Mesendoderm (in vitro differentiated cells): Measurements from ENCODE around the gene CPAMD8.

ENCODE experiments used
- DNase-seq: peaks from one replicate; pipeline ENCODE4 v3.0.0; 2013
- H2AK5ac ChIP-seq: 2 replicates; pipeline ENCODE4 v1.6.1; 2013; ENCODE audit warnings: low read length, inconsistent platforms
- H2BK120ac ChIP-seq: 2 replicates; pipeline ENCODE4 v1.6.1; 2013; ENCODE audit warnings: low read depth, mild to moderate bottlenecking, low read length, moderate library complexity, mixed read lengths
- H2BK15ac ChIP-seq: replicated peaks from 2 replicates; pipeline ENCODE4 v1.6.1; 2013; ENCODE audit warnings: low read depth, mild to moderate bottlenecking, moderate library complexity
- H2BK5ac ChIP-seq: 2 replicates; pipeline ENCODE4 v1.6.1; 2013; ENCODE audit warnings: low read length, inconsistent platforms
- H3K18ac ChIP-seq: 2 replicates; pipeline ENCODE4 v1.6.1; 2013; ENCODE audit warnings: mild to moderate bottlenecking, low read length, mixed read lengths
- H3K23ac ChIP-seq: one replicate; pipeline ENCODE4 v1.6.1; 2013; ENCODE audit warnings: low read length
- H3K27ac ChIP-seq: 2 replicates; pipeline ENCODE4 v1.5.1; 2013; ENCODE audit warnings: low read depth, mild to moderate bottlenecking, inconsistent platforms, low read length, moderate library complexity
- H3K27me3 ChIP-seq: 2 replicates; pipeline ENCODE4 v1.6.1; 2013; ENCODE audit warnings: low read length, control low read depth, mild to moderate bottlenecking, inconsistent platforms; ENCODE audit not compliant: insufficient read depth, poor library complexity
- H3K36me3 ChIP-seq: 2 replicates; pipeline ENCODE4 v1.6.1; 2013; ENCODE audit warnings: low read length, inconsistent platforms; ENCODE audit not compliant: control insufficient read depth, insufficient read depth
- H3K4ac ChIP-seq: one replicate; pipeline ENCODE4 v1.6.1; 2013; ENCODE audit warnings: low read depth, mild to moderate bottlenecking, low read length, moderate library complexity
- H3K4me1 ChIP-seq: 2 replicates; pipeline ENCODE4 v1.6.1; 2013; ENCODE audit warnings: low read depth, low read length, inconsistent platforms; ENCODE audit not compliant: control insufficient read depth
- H3K4me2 ChIP-seq: 2 replicates; pipeline ENCODE4 v1.6.1; 2013; ENCODE audit warnings: low read length
- H3K4me3 ChIP-seq: 2 replicates; pipeline ENCODE4 v1.5.1; 2013; ENCODE audit warnings: mild to moderate bottlenecking, low read length
- H3K56ac ChIP-seq: one replicate; pipeline ENCODE4 v1.6.1; 2013; ENCODE audit warnings: low read length
- H3K79me1 ChIP-seq: 2 replicates; pipeline ENCODE4 v1.6.1; 2013; ENCODE audit warnings: low read length, inconsistent platforms
- H3K79me2 ChIP-seq: 2 replicates; pipeline ENCODE4 v1.6.1; 2013; ENCODE audit warnings: mild to moderate bottlenecking, low read length; ENCODE audit not compliant: control insufficient read depth, insufficient read depth
- H3K9ac ChIP-seq: 2 replicates; pipeline ENCODE4 v1.6.1; 2013; ENCODE audit warnings: low read length, inconsistent platforms
- H4K5ac ChIP-seq: one replicate; pipeline ENCODE4 v1.6.1; 2013; ENCODE audit warnings: low read length
- H4K8ac ChIP-seq: one replicate; pipeline ENCODE4 v1.6.1; 2013; ENCODE audit warnings: low read depth, mild to moderate bottlenecking, control low read depth, low read length, moderate library complexity
- WGBS: extraction: QIAGEN DNeasy Blood & Tissue Kit; methylation state at CpG from one replicate; pipeline ENCODE4 v1.1.7; 2013; ENCODE audit warnings: low lambda C conversion rate, missing lambda C conversion rate; ENCODE audit not compliant: insufficient coverage; ENCODE audit errors: extremely low coverage; 5-methylcytosine and 5-hydroxymethylcytosine counted together

Gene CPAMD8

GRCh38 chr19:16895467-16896145 is 131.0 kb downstream of the CPAMD8 start:
- Histone ChIP-seq H3K18ac (no peak overlapping the region), H2AK5ac (no peak overlapping the region), H4K5ac (no peak overlapping the region), H3K56ac (no peak overlapping the region), H3K4me1 (no peaks in the 10 kb centered on the region), H3K36me3 (no peaks in the 10 kb centered on the region), H3K4me2 (no peak overlapping the region), H2BK15ac (no peak overlapping the region), H3K79me1 (no peaks in the 10 kb centered on the region), H3K4me3 (no peak overlapping the region), H3K27me3 (no peaks in the 10 kb centered on the region), H3K4ac (no peak overlapping the region), H3K23ac (no peak overlapping the region), H2BK120ac (no peak overlapping the region), H3K27ac (no peak overlapping the region), H4K8ac (no peak overlapping the region), H2BK5ac (no peak overlapping the region), H3K79me2 (no peaks in the 10 kb centered on the region), H3K9ac (no peak overlapping the region)
- DNase-seq = no peak
- no CpG with 5 or more reads among the region's 30 CpGs for WGBS

- Histone ChIP-seq H4K8ac (no peak overlapping the region), H3K56ac (no peak overlapping the region), H2AK5ac (no peak overlapping the region), H3K36me3 (no peaks in the 10 kb centered on the region), H4K5ac (no peak overlapping the region), H2BK120ac (no peak overlapping the region), H3K79me2 (no peaks in the 10 kb centered on the region), H3K4me3 (no peak overlapping the region), H3K4ac (no peak overlapping the region), H2BK5ac (no peak overlapping the region), H3K23ac (no peak overlapping the region), H3K4me1 (no peaks in the 10 kb centered on the region), H2BK15ac (no peak overlapping the region), H3K27ac (no peak overlapping the region), H3K18ac (no peak overlapping the region), H3K79me1 (no peaks in the 10 kb centered on the region), H3K27me3 (no peaks in the 10 kb centered on the region), H3K9ac (no peak overlapping the region), H3K4me2 (no peak overlapping the region)
- WGBS = no CpG with 5 or more reads among the region's 7 CpGs
- DNase-seq = no peak
These were observed 132.5 kb downstream of the CPAMD8 start for GRCh38 chr19:16894080-16894479.

DNA sequence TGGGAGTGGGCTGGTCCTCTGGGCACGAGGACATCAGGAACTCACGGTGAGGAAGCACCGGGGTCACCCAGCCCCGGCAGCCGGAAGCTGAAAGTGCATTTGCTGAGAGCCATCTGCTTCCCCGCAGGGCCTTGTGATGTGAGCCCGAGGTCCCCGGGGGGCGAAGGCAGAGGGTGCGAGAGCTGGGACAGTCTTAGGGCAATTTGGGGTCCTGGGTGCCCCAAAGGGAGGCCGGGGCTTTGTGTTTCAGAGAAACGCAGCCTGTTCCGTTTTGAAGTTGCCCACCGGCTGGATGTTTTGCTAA is 133.0 kb downstream of the CPAMD8 start:
- Histone ChIP-seq H4K5ac (no peak overlapping the region), H3K4me1 (no peaks in the 10 kb centered on the region), H2BK120ac (no peak overlapping the region), H3K56ac (no peak overlapping the region), H2BK15ac (no peak overlapping the region), H3K23ac (no peak overlapping the region), H2AK5ac (no peak overlapping the region), H2BK5ac (no peak overlapping the region), H4K8ac (no peak overlapping the region), H3K36me3 (no peaks in the 10 kb centered on the region), H3K79me1 (no peaks in the 10 kb centered on the region), H3K27ac (no peak overlapping the region), H3K18ac (no peak overlapping the region), H3K9ac (no peak overlapping the region), H3K27me3 (no peaks in the 10 kb centered on the region), H3K4me3 (no peak overlapping the region), H3K79me2 (no peaks in the 10 kb centered on the region), H3K4me2 (no peak overlapping the region), H3K4ac (no peak overlapping the region)
- no CpG with 5 or more reads among the region's 14 CpGs for WGBS
- DNase-seq = no peak

DNA sequence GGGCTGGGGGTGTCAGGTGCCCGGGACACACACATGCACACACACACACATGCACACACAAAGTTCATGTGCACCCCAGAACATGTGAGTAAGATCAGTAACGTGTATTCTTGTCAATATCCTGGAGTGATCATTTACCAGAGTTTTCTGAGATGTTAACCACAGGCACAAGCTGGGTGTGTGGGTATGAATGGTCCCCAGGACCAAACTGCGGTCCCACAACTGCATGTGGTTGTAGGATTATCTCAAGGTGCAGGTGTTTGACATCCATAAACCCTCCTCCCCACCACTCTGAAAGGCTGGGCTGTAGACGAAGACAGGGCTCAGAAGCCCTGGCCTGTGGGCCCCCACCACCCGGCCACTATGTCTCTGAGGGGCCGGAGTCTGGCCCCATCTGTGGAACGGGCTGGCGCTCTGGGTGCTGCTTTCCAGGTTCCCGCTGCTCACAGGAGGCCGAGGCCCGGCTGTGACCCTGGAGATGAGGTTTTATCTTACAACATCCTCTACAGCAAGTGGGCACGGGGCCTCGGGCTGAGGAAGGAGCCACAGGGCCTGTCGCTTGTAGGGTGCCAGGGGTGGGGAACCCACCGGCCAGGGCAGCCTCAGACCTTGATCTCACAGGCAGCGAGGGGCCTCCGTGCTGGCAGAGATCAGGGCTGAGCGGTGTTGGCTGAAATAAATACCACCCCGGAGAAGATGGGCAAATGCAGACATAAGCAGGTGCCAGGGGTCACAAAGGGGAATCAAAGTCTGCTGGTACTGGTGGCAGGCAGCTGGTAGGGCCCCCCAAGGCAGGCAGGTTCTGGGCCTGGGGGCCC is 133.5 kb downstream of the CPAMD8 start:
- Histone ChIP-seq H3K9ac (no peak overlapping the region), H4K8ac (no peak overlapping the region), H2BK5ac (no peak overlapping the region), H3K36me3 (no peaks in the 10 kb centered on the region), H4K5ac (no peak overlapping the region), H2AK5ac (no peak overlapping the region), H3K4me2 (no peak overlapping the region), H3K27me3 (no peaks in the 10 kb centered on the region), H3K79me1 (no peaks in the 10 kb centered on the region), H3K79me2 (no peaks in the 10 kb centered on the region), H3K18ac (no peak overlapping the region), H3K27ac (no peak overlapping the region), H2BK120ac (no peak overlapping the region), H3K4ac (no peak overlapping the region), H3K4me1 (no peaks in the 10 kb centered on the region), H2BK15ac (no peak overlapping the region), H3K4me3 (no peak overlapping the region), H3K23ac (no peak overlapping the region), H3K56ac (no peak overlapping the region)
- WGBS = no CpG with 5 or more reads among the region's 19 CpGs
- DNase-seq = no peak

- Histone ChIP-seq H2BK15ac (no peak overlapping the region), H3K4me2 (no peak overlapping the region), H3K23ac (no peak overlapping the region), H2AK5ac (no peak overlapping the region), H2BK5ac (no peak overlapping the region), H2BK120ac (no peak overlapping the region), H3K79me1 (no peaks in the 10 kb centered on the region), H3K36me3 (no peaks in the 10 kb centered on the region), H4K8ac (no peak overlapping the region), H3K27ac (no peak overlapping the region), H3K18ac (no peak overlapping the region), H3K79me2 (no peaks in the 10 kb centered on the region), H3K56ac (no peak overlapping the region), H3K4me3 (no peak overlapping the region), H3K4me1 (no peaks in the 10 kb centered on the region), H3K9ac (no peak overlapping the region), H3K27me3 (no peaks in the 10 kb centered on the region), H4K5ac (no peak overlapping the region), H3K4ac (no peak overlapping the region)
- WGBS = no CpG with 5 or more reads among the region's 4 CpGs
- no peak for DNase-seq
These were observed 134.2 kb downstream of the CPAMD8 start for GRCh38 chr19:16892436-16892835.
